ENCODE measurements around the gene SERGEF.

The SERGEF gene

GRCh38 chr11:17742019-17742418 is 270.8 kb downstream of the SERGEF start:
- no peaks in the 10 kb centered on the region for H3F3A ChIP-seq (ENCODE audit: control insufficient read depth, insufficient read depth)

GRCh38 chr11:17741487-17741886 is 271.4 kb downstream of the SERGEF start:
- Histone ChIP-seq H3K4me2 (ENCODE audit: low read length) (no peak overlapping the region), H3K4me1 (ENCODE audit: control insufficient read depth, low read length) (no peaks in the 10 kb centered on the region), H3F3A (ENCODE audit: control insufficient read depth, insufficient read depth) (no peaks in the 10 kb centered on the region), H3K79me2 (ENCODE audit: control insufficient read depth, low read length) (no peaks in the 10 kb centered on the region), H3K9me3 (ENCODE audit: control insufficient read depth, insufficient read depth, low read length) (no peaks in the 10 kb centered on the region), H4K20me1 (ENCODE audit: control insufficient read depth, insufficient read depth, low read depth, low read length) (no peaks in the 10 kb centered on the region), H3K27ac (ENCODE audit: low read depth, low read length) (no peak overlapping the region), H3K36me3 (ENCODE audit: control insufficient read depth, low read length) (no peaks in the 10 kb centered on the region), H3K4me3 (ENCODE audit: low read length) (no peak overlapping the region), H3K27me3 (ENCODE audit: control insufficient read depth, low read length) (peaks cover 4% of the 10 kb centered on the region; the same call in 1 of the 2 replicates), H3K9me2 (replicated peaks; ENCODE audit: control insufficient read depth, low read length) (no peaks in the 10 kb centered on the region)
- no peak for TF ChIP-seq EZH2phosphoT487 (IDR thresholded peaks at IDR 0.05; ENCODE audit: borderline replicate concordance, low read length)
- TF ChIP-seq, protein P1, sequence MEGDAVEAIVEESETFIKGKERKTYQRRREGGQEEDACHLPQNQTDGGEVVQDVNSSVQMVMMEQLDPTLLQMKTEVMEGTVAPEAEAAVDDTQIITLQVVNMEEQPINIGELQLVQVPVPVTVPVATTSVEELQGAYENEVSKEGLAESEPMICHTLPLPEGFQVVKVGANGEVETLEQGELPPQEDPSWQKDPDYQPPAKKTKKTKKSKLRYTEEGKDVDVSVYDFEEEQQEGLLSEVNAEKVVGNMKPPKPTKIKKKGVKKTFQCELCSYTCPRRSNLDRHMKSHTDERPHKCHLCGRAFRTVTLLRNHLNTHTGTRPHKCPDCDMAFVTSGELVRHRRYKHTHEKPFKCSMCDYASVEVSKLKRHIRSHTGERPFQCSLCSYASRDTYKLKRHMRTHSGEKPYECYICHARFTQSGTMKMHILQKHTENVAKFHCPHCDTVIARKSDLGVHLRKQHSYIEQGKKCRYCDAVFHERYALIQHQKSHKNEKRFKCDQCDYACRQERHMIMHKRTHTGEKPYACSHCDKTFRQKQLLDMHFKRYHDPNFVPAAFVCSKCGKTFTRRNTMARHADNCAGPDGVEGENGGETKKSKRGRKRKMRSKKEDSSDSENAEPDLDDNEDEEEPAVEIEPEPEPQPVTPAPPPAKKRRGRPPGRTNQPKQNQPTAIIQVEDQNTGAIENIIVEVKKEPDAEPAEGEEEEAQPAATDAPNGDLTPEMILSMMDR (IDR thresholded peaks at IDR 0.05; ENCODE audit: low read depth, low read length, poor library complexity, severe bottlenecking) = no peak

More at GRCh38 chr11:17742019-17742418, 270.8 kb downstream of the SERGEF start:
- Histone ChIP-seq H3K9me3 (ENCODE audit: control insufficient read depth, insufficient read depth, low read length) (no peaks in the 10 kb centered on the region), H3K27ac (ENCODE audit: low read depth, low read length) (no peak overlapping the region), H3K27me3 (ENCODE audit: control insufficient read depth, low read length) (peaks cover 4% of the 10 kb centered on the region; the same call in 1 of the 2 replicates), H3K79me2 (ENCODE audit: control insufficient read depth, low read length) (no peaks in the 10 kb centered on the region), H3K36me3 (ENCODE audit: control insufficient read depth, low read length) (no peaks in the 10 kb centered on the region), H3K4me2 (ENCODE audit: low read length) (no peak overlapping the region), H3K4me3 (ENCODE audit: low read length) (no peak overlapping the region), H3K9me2 (replicated peaks; ENCODE audit: control insufficient read depth, low read length) (no peaks in the 10 kb centered on the region), H3K4me1 (ENCODE audit: control insufficient read depth, low read length) (no peaks in the 10 kb centered on the region), H4K20me1 (ENCODE audit: control insufficient read depth, insufficient read depth, low read depth, low read length) (no peaks in the 10 kb centered on the region)
- TF ChIP-seq, protein P1 (IDR thresholded peaks at IDR 0.05; ENCODE audit: low read depth, low read length, poor library complexity, severe bottlenecking) = no peak
- no peak for TF ChIP-seq EZH2phosphoT487 (IDR thresholded peaks at IDR 0.05; ENCODE audit: borderline replicate concordance, low read length)

GRCh38 chr11:17740649-17741235 is 272.1 kb downstream of the SERGEF start:
- no peak overlapping the region for H3K4me2 ChIP-seq (ENCODE audit: low read length)
- H3F3A ChIP-seq (ENCODE audit: control insufficient read depth, insufficient read depth) = no peaks in the 10 kb centered on the region
- no peak for TF ChIP-seq EZH2phosphoT487 (IDR thresholded peaks at IDR 0.05; ENCODE audit: borderline replicate concordance, low read length)
- TF ChIP-seq, protein P1 (IDR thresholded peaks at IDR 0.05; ENCODE audit: low read depth, low read length, poor library complexity, severe bottlenecking) = no peak
- H3K9me2 ChIP-seq (replicated peaks; ENCODE audit: control insufficient read depth, low read length) = no peaks in the 10 kb centered on the region
- no peak overlapping the region for H3K27ac ChIP-seq (ENCODE audit: low read depth, low read length)
- no peaks in the 10 kb centered on the region for H3K79me2 ChIP-seq (ENCODE audit: control insufficient read depth, low read length)
- no peaks in the 10 kb centered on the region for H3K9me3 ChIP-seq (ENCODE audit: control insufficient read depth, insufficient read depth, low read length)
- H3K4me1 ChIP-seq (ENCODE audit: control insufficient read depth, low read length) = no peaks in the 10 kb centered on the region
- H4K20me1 ChIP-seq (ENCODE audit: control insufficient read depth, insufficient read depth, low read depth, low read length) = no peaks in the 10 kb centered on the region
- H3K27me3 ChIP-seq (ENCODE audit: control insufficient read depth, low read length) = peaks cover 4% of the 10 kb centered on the region; the same call in 1 of the 2 replicates
- H3K36me3 ChIP-seq (ENCODE audit: control insufficient read depth, low read length) = no peaks in the 10 kb centered on the region
- H3K4me3 ChIP-seq (ENCODE audit: low read length) = no peak overlapping the region
